Kidney epithelial cell (primary cell): ENCODE measurements around the gene OR51B5. TPM values are rescaled to one million over a fixed set of nuclear protein-coding genes. Genes with fewer than 3 reads are reported as not detected.
"Not testable (repeated sequence)": the region's sequence is repeated elsewhere in the genome, so short reads cannot be mapped to it uniquely, and the experiment has no call there.

ENCODE experiments used
- DNase-seq: peaks from one replicate; pipeline ENCODE4 v3.0.0-alpha.2; 2010; ENCODE audit warnings: low read depth
- H3K27me3 ChIP-seq: 2 replicates; pipeline ENCODE4 v1.6.0; 2011; ENCODE audit warnings: low read length; ENCODE audit not compliant: control insufficient read depth, insufficient read depth
- H3K36me3 ChIP-seq: 2 replicates; pipeline ENCODE4 v1.5.1; 2011; ENCODE audit warnings: low read length; ENCODE audit not compliant: control insufficient read depth, insufficient read depth
- H3K4me3 ChIP-seq: 2 replicates; pipeline ENCODE4 v1.5.1; 2011; ENCODE audit warnings: low read depth, mild to moderate bottlenecking, control low read depth, low read length
- total RNA-seq: library from RNA; depleted of rRNA; stranded (reverse); fragments of >200 nt; gene quantifications from 2 replicates; pipeline ENCODE4 v1.2.3, GENCODE V29; 2015
- TF ChIP-seq, protein P1 (sequence below): IDR thresholded peaks from 2 replicates; pipeline ENCODE4 v1.5.1; 2011; ENCODE audit warnings: mild to moderate bottlenecking, moderate library complexity, low read length, control low read depth, inconsistent platforms; ENCODE audit not compliant: insufficient read depth, poor library complexity, severe bottlenecking

Gene OR51B5
- total RNA-seq, 1 donor from 2014 or later: not detected

DNA sequence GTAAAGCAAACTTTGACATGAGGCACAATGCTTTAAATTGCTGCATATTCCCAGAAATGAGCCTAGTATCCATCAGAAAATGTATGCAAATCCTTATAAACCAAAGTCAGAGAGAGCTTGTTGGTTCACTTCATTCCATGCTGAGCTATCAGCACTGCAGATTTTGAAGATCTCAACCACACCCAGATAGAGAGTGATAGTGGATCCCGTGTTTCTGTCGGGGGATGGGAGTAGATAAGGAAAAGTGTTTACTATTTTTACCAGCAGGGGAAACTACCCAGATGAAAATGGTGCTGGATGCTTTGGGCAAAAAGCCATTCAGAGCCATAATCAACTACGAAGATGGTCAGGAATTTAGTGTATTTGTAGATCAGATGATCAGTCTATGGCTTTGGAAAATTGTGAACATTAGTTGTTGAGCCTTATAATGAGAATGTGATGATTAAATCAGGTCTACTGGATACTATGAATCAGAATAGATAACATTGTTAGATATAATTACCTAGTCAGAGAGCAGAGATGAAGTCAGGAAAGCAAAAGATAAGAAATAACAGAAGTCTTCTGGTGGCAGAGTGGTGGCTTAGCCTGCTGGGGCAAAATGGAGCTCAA, 18.8 kb upstream of the OR51B5 start:
- H3K36me3 ChIP-seq: no peaks in the 10 kb centered on the region
- no peak overlapping the region for H3K4me3 ChIP-seq
- H3K27me3 ChIP-seq: no peaks in the 10 kb centered on the region
- TF ChIP-seq, protein P1, sequence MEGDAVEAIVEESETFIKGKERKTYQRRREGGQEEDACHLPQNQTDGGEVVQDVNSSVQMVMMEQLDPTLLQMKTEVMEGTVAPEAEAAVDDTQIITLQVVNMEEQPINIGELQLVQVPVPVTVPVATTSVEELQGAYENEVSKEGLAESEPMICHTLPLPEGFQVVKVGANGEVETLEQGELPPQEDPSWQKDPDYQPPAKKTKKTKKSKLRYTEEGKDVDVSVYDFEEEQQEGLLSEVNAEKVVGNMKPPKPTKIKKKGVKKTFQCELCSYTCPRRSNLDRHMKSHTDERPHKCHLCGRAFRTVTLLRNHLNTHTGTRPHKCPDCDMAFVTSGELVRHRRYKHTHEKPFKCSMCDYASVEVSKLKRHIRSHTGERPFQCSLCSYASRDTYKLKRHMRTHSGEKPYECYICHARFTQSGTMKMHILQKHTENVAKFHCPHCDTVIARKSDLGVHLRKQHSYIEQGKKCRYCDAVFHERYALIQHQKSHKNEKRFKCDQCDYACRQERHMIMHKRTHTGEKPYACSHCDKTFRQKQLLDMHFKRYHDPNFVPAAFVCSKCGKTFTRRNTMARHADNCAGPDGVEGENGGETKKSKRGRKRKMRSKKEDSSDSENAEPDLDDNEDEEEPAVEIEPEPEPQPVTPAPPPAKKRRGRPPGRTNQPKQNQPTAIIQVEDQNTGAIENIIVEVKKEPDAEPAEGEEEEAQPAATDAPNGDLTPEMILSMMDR: no peak
- DNase-seq: no peak

DNA sequence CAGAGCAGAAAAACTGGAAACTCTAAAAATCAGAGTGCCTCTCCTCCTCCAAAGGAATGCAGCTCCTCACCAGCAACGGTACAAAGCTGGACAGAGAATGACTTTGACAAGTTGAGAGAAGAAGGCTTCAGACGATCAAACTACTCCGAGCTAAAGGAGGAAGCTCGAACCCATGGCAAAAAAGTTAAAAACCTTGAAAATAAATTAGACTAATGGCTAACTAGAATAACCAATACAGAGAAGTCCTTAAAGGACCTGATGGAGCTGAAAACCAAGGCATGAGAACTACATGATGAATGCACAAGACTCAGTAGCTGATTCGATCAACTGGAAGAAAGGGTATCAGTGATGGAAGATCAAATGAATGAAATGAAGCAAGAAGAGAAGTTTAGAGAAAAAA, 12.7 kb upstream of the OR51B5 start:
- H3K36me3 ChIP-seq, DNase-seq, H3K4me3 ChIP-seq, H3K27me3 ChIP-seq: not testable (repeated sequence)

DNA sequence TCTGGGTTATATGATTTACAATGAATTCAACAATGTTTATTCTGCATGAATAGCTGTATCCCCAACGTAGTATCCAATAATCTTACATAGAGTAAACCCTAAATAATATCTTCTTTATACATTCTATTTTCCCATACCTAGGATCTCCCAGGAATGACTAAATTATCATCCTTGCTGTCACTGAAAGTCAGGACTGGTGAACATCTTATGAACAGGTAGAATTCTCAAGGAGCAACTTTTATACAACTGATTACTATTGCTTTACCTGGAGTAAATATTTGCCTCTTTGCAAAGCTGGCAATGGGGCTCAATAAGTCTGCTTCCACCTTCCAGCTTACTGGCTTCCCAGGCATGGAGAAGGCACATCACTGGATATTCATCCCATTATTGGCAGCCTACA, 7.9 kb upstream of the OR51B5 start, which contains the start of gene OR51B6:
Gene OR51B6 (plus strand): TSS at position 301 of the 400 bp plus-strand sequence. CDS start 0 bp downstream, at position 301.
- TF ChIP-seq, protein P1: no peak

GRCh38 chr11:5349550-5349949, 6.2 kb upstream of the OR51B5 start:
- Histone ChIP-seq H3K27me3 (no peaks in the 10 kb centered on the region), H3K4me3 (no peak overlapping the region), H3K36me3 (no peaks in the 10 kb centered on the region)
- TF ChIP-seq, protein P1: no peak
- no peak for DNase-seq

More for the DNA sequence above, 7.9 kb upstream of the OR51B5 start, which contains the start of gene OR51B6:
- Histone ChIP-seq H3K27me3 (no peaks in the 10 kb centered on the region), H3K4me3 (no peak within 1 kb of the TSS), H3K36me3 (no peaks in the 10 kb centered on the region)
- DNase-seq: no peak

GRCh38 chr11:5348551-5349194, 5.3 kb upstream of the OR51B5 start:
- Histone ChIP-seq H3K27me3 (no peaks in the 10 kb centered on the region), H3K4me3 (no peak overlapping the region), H3K36me3 (no peaks in the 10 kb centered on the region)
- no peak for DNase-seq
- TF ChIP-seq, protein P1: no peak

DNA sequence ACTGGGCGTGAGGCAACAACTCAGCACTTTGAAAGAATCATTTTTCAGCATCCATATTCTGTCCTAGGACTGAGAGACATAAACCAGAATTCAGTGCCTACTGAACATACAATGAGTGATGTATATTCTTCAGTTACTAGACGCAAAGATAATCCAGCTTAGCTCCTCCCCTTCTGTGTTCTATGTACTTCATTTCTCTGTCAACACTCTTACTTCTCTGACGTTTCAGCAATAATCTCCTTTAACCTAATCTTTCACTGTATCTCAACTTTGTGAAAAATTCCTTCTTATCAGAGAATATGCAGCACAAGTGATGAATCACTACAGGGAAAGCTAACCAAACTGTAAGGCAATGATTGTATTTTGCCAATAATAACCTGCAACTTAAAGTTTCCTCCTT, 2.5 kb upstream of the OR51B5 start:
- H3K36me3 ChIP-seq: no peaks in the 10 kb centered on the region
- DNase-seq: no peak
- no peaks in the 10 kb centered on the region for H3K27me3 ChIP-seq
- TF ChIP-seq, protein P1: no peak
- no peak overlapping the region for H3K4me3 ChIP-seq
